ENCODE results near the gene ARL14EP. TPM values are rescaled to one million over a fixed set of nuclear protein-coding genes. Genes with fewer than 3 reads are reported as not detected.

The ARL14EP gene
- total RNA-seq, 1 experiment from 2014 or later: 85.9 TPM

GRCh38 chr11:30295178-30295885 lies 27.6 kb upstream of the ARL14EP start:
- Histone ChIP-seq H3K4me1 (ENCODE audit: insufficient read depth, low read length, poor library complexity, severe bottlenecking) (no peaks in the 10 kb centered on the region), H3K27me3 (replicated peaks; ENCODE audit: insufficient read depth, low read depth, low read length, poor library complexity) (peaks cover 20% of the 10 kb centered on the region), H3K4me3 (ENCODE audit: low read depth, low read length, poor library complexity, severe bottlenecking) (no peak overlapping the region), H3K36me3 (ENCODE audit: insufficient read depth, low read length, poor library complexity, severe bottlenecking) (no peaks in the 10 kb centered on the region), H3K27ac (ENCODE audit: low read depth, low read length, poor library complexity, severe bottlenecking) (no peak overlapping the region), H3K9me3 (ENCODE audit: low read depth, low read length, poor library complexity, severe bottlenecking) (no peaks in the 10 kb centered on the region)
- TF ChIP-seq EZH2 (IDR thresholded peaks at IDR 0.05; ENCODE audit: borderline replicate concordance, low read depth, low read length, poor library complexity, severe bottlenecking) (no peak), CTCF (conservative IDR thresholded peaks at IDR 0.05; ENCODE audit: low read depth, low read length) (no peak)
- no TSS peak for BruUV-seq (replicated peaks)
- no peak for DNase-seq (ENCODE audit: low spot score)
- ChIA-PET CTCF (no interaction called here), POLR2A (ENCODE audit: low non-redundant PET) (no interaction called here)
- intact Hi-C loops (cut with micrococcal nuclease; ENCODE audit: unreplicated experiment): no loop called here

GRCh38 chr11:30304620-30305019 lies 18.3 kb upstream of the ARL14EP start:
- CTCF ChIA-PET: no interaction called here
- no peak overlapping the region for H3K27ac ChIP-seq (ENCODE audit: low read depth, low read length, poor library complexity, severe bottlenecking)
- H3K4me1 ChIP-seq (ENCODE audit: insufficient read depth, low read length, poor library complexity, severe bottlenecking): no peaks in the 10 kb centered on the region
- no peak for DNase-seq (ENCODE audit: low spot score)
- H3K9me3 ChIP-seq (ENCODE audit: low read depth, low read length, poor library complexity, severe bottlenecking): no peaks in the 10 kb centered on the region
- POLR2A ChIA-PET (ENCODE audit: low non-redundant PET): no interaction called here
- H3K36me3 ChIP-seq (ENCODE audit: insufficient read depth, low read length, poor library complexity, severe bottlenecking): no peaks in the 10 kb centered on the region
- TF ChIP-seq EZH2 (IDR thresholded peaks at IDR 0.05; ENCODE audit: borderline replicate concordance, low read depth, low read length, poor library complexity, severe bottlenecking) (no peak), CTCF (conservative IDR thresholded peaks at IDR 0.05; ENCODE audit: low read depth, low read length) (no peak)
- no TSS peak for BruUV-seq (replicated peaks)
- H3K4me3 ChIP-seq (ENCODE audit: low read depth, low read length, poor library complexity, severe bottlenecking): no peak overlapping the region
- H3K27me3 ChIP-seq (replicated peaks; ENCODE audit: insufficient read depth, low read depth, low read length, poor library complexity): peaks cover 26% of the 10 kb centered on the region
- intact Hi-C loops (cut with micrococcal nuclease; ENCODE audit: unreplicated experiment): no loop called here

- Histone ChIP-seq H3K4me3 (ENCODE audit: low read depth, low read length, poor library complexity, severe bottlenecking) (no peak overlapping the region), H3K27me3 (replicated peaks; ENCODE audit: insufficient read depth, low read depth, low read length, poor library complexity) (peaks cover 26% of the 10 kb centered on the region), H3K36me3 (ENCODE audit: insufficient read depth, low read length, poor library complexity, severe bottlenecking) (no peaks in the 10 kb centered on the region), H3K27ac (ENCODE audit: low read depth, low read length, poor library complexity, severe bottlenecking) (no peak overlapping the region), H3K9me3 (ENCODE audit: low read depth, low read length, poor library complexity, severe bottlenecking) (peaks cover 9% of the 10 kb centered on the region), H3K4me1 (ENCODE audit: insufficient read depth, low read length, poor library complexity, severe bottlenecking) (no peaks in the 10 kb centered on the region)
- intact Hi-C loops (cut with micrococcal nuclease; ENCODE audit: unreplicated experiment): loop anchor here (5.0 kb wide), 1 partner anchor 878 kb away; no protein-coding TSS in a partner anchor
- TF ChIP-seq CTCF (conservative IDR thresholded peaks at IDR 0.05; ENCODE audit: low read depth, low read length) (no peak), EZH2 (IDR thresholded peaks at IDR 0.05; ENCODE audit: borderline replicate concordance, low read depth, low read length, poor library complexity, severe bottlenecking) (no peak)
- no peak for DNase-seq (ENCODE audit: low spot score)
- BruUV-seq (replicated peaks): no TSS peak
- POLR2A ChIA-PET (ENCODE audit: low non-redundant PET): no interaction called here
- CTCF ChIA-PET: no interaction called here
Observed at GRCh38 chr11:30310623-30311022, 12.3 kb upstream of the ARL14EP start.

Data from A673 (cell line).